DND-41 (cell line): ENCODE measurements around the gene CALHM6.

Source experiments
- ATAC-seq: fragments of 200-7000 bp; cut with Tn5 transposase; 3 replicates; pipeline ENCODE4 v1.9.1; 2021; ENCODE audit warnings: low read depth; ENCODE audit not compliant: insufficient read depth
- DNase-seq: peaks from one replicate; pipeline ENCODE4 v3.0.0-alpha.2; 2020
- H2AFZ ChIP-seq: 2 replicates; pipeline ENCODE4 v1.6.0; 2012; ENCODE audit warnings: low read depth, low read length
- H3K27ac ChIP-seq: 2 replicates; pipeline ENCODE4 v1.5.1; 2012; ENCODE audit warnings: low read length, inconsistent platforms
- H3K27me3 ChIP-seq: fragments of 200-600 bp; sonication (generic); 2 replicates; pipeline ENCODE4 v1.6.0; 2012; ENCODE audit warnings: low read length, mild to moderate bottlenecking, inconsistent platforms; ENCODE audit not compliant: insufficient read depth, poor library complexity
- H3K36me3 ChIP-seq: 2 replicates; pipeline ENCODE4 v1.5.1; 2012; ENCODE audit warnings: low read length, inconsistent platforms; ENCODE audit not compliant: insufficient read depth
- H3K4me1 ChIP-seq: 2 replicates; pipeline ENCODE4 v1.5.1; 2012; ENCODE audit warnings: mild to moderate bottlenecking, low read length; ENCODE audit not compliant: insufficient read depth
- H3K4me2 ChIP-seq: 2 replicates; pipeline ENCODE4 v1.6.0; 2012; ENCODE audit warnings: mild to moderate bottlenecking, moderate library complexity, low read length, inconsistent platforms; ENCODE audit not compliant: insufficient read depth
- H3K4me3 ChIP-seq, 2 experiments: fragments of 200-600 bp in 1 of 2; shearing (Covaris generic) in 1 of 2; 2 replicates each; pipeline ENCODE4 v1.5.1; 2012 to 2016; ENCODE audit warnings: inconsistent platforms in 2 of 2, low read length in 2 of 2, mild to moderate bottlenecking in 2 of 2, low read depth in 1 of 2, moderate library complexity in 1 of 2
- H3K79me2 ChIP-seq: 2 replicates; pipeline ENCODE4 v1.6.0; 2012; ENCODE audit warnings: low read length, inconsistent platforms; ENCODE audit not compliant: insufficient read depth
- H3K9ac ChIP-seq: 2 replicates; pipeline ENCODE4 v1.6.0; 2012; ENCODE audit warnings: low read depth, mild to moderate bottlenecking, inconsistent platforms, low read length, moderate library complexity
- H3K9me3 ChIP-seq: 2 replicates; pipeline ENCODE4 v1.5.1; 2012; ENCODE audit warnings: low read length, moderate library complexity, mild to moderate bottlenecking, inconsistent platforms; ENCODE audit not compliant: insufficient read depth, severe bottlenecking
- H4K20me1 ChIP-seq: 2 replicates; pipeline ENCODE4 v1.6.0; 2012; ENCODE audit warnings: low read length; ENCODE audit not compliant: insufficient read depth
- CTCF ChIP-seq: IDR thresholded peaks from 2 replicates; pipeline ENCODE4 v1.5.1; 2012; ENCODE audit warnings: borderline replicate concordance, low read length, moderate library complexity, mild to moderate bottlenecking; ENCODE audit not compliant: poor library complexity, severe bottlenecking; ENCODE audit errors: extremely low read depth
- EZH2 ChIP-seq: IDR thresholded peaks from 3 replicates; pipeline ENCODE4 v1.6.1; 2012; ENCODE audit warnings: borderline replicate concordance, low read depth, mild to moderate bottlenecking, moderate library complexity, low read length, inconsistent platforms; ENCODE audit not compliant: severe bottlenecking

The CALHM6 gene

GRCh38 chr6:116450185-116450710, 10.9 kb upstream of the CALHM6 start:
- Histone ChIP-seq H3K36me3 (no peaks in the 10 kb centered on the region), H3K9me3 (no peaks in the 10 kb centered on the region), H3K79me2 (no peaks in the 10 kb centered on the region), H3K4me1 (peaks cover 5% of the 10 kb centered on the region), H3K27me3 (no peaks in the 10 kb centered on the region), H4K20me1 (no peaks in the 10 kb centered on the region), H2AFZ (no peak overlapping the region), H3K4me3 (no peak overlapping the region), H3K9ac (no peak overlapping the region), H3K4me2 (no peak overlapping the region), H3K27ac (no peak overlapping the region)
- ATAC-seq (no peak), DNase-seq (no peak)
- TF ChIP-seq EZH2, result no peak

- H4K20me1 ChIP-seq, result no peaks in the 10 kb centered on the region
- ATAC-seq (peak; percentile 78), DNase-seq (no peak)
- no peak overlapping the region for H2AFZ ChIP-seq
- no peaks in the 10 kb centered on the region for H3K27me3 ChIP-seq
- no peak for TF ChIP-seq EZH2
- no peak for TF ChIP-seq CTCF
- no peak overlapping the region for H3K9ac ChIP-seq
- peaks cover 5% of the 10 kb centered on the region for H3K4me1 ChIP-seq
- H3K4me3 ChIP-seq, result no peak overlapping the region
- H3K4me2 ChIP-seq, result no peak overlapping the region
- H3K36me3 ChIP-seq, result no peaks in the 10 kb centered on the region
- H3K27ac ChIP-seq, result no peak overlapping the region
- H3K79me2 ChIP-seq, result no peaks in the 10 kb centered on the region
- no peaks in the 10 kb centered on the region for H3K9me3 ChIP-seq
These were observed 10.1 kb upstream of the CALHM6 start for GRCh38 chr6:116450769-116451740.

- no peak overlapping the region for H3K4me2 ChIP-seq
- H3K9ac ChIP-seq, result no peak overlapping the region
- no peak overlapping the region for H2AFZ ChIP-seq
- no peaks in the 10 kb centered on the region for H3K36me3 ChIP-seq
- no peaks in the 10 kb centered on the region for H4K20me1 ChIP-seq
- no peaks in the 10 kb centered on the region for H3K79me2 ChIP-seq
- ATAC-seq (no peak), DNase-seq (no peak)
- no peaks in the 10 kb centered on the region for H3K27me3 ChIP-seq
- H3K4me1 ChIP-seq, result peaks cover 12% of the 10 kb centered on the region
- H3K4me3 ChIP-seq, result no peak overlapping the region
- H3K27ac ChIP-seq, result no peak overlapping the region
- H3K9me3 ChIP-seq, result no peaks in the 10 kb centered on the region
- TF ChIP-seq EZH2 (no peak), CTCF (no peak)
These were observed 9.3 kb upstream of the CALHM6 start for GRCh38 chr6:116451916-116452315.

GRCh38 chr6:116452531-116452930, 8.6 kb upstream of the CALHM6 start:
- DNase-seq, result no peak
- Histone ChIP-seq H3K9me3 (no peaks in the 10 kb centered on the region), H3K4me2 (no peak overlapping the region), H3K4me3 (no peak overlapping the region), H3K36me3 (no peaks in the 10 kb centered on the region), H3K27ac (no peak overlapping the region), H3K79me2 (no peaks in the 10 kb centered on the region), H2AFZ (no peak overlapping the region), H3K9ac (no peak overlapping the region), H3K27me3 (no peaks in the 10 kb centered on the region), H4K20me1 (no peaks in the 10 kb centered on the region), H3K4me1 (peaks cover 18% of the 10 kb centered on the region)
- ATAC-seq, result no peak
- no peak for TF ChIP-seq CTCF
- TF ChIP-seq EZH2, result no peak
